DOHH2 (cell line): ENCODE results near the gene KCNMA1.

Source experiments
- EZH2phosphoT487 ChIP-seq: fragments of 200-600 bp; sonication (generic); IDR thresholded peaks from 2 replicates; pipeline ENCODE4 v1.6.1; 2017; ENCODE audit warnings: borderline replicate concordance, mild to moderate bottlenecking, antibody characterized with exemption, low read length, moderate library complexity, mixed read lengths
- TF ChIP-seq, protein P1 (sequence below): fragments of 200-600 bp; sonication (generic); IDR thresholded peaks from one replicate; pipeline ENCODE4 v1.5.1; 2014; ENCODE audit warnings: antibody characterized with exemption, mild to moderate bottlenecking, low read depth, low read length; ENCODE audit not compliant: poor library complexity, severe bottlenecking

DNA sequence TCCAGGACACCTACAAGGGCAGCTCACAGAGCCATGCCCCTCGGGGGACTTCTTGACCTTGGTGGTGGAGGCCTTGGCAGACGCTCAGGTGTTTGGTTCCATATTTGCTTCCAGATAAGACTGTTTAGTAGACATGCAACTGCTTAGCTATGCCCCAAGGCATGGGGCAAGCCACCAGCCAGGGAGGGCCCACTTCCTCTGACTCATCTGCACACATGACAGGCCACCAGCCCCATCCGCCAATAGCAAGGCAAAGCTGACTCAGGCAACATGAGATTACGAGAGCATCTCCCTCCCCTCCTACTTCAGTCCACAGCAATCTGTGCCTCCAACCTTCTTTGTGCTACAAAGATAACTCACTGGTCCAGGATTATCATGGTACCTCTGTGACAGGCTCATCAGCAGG lies 54.9 kb downstream of the KCNMA1 start:
- TF ChIP-seq, protein P1, sequence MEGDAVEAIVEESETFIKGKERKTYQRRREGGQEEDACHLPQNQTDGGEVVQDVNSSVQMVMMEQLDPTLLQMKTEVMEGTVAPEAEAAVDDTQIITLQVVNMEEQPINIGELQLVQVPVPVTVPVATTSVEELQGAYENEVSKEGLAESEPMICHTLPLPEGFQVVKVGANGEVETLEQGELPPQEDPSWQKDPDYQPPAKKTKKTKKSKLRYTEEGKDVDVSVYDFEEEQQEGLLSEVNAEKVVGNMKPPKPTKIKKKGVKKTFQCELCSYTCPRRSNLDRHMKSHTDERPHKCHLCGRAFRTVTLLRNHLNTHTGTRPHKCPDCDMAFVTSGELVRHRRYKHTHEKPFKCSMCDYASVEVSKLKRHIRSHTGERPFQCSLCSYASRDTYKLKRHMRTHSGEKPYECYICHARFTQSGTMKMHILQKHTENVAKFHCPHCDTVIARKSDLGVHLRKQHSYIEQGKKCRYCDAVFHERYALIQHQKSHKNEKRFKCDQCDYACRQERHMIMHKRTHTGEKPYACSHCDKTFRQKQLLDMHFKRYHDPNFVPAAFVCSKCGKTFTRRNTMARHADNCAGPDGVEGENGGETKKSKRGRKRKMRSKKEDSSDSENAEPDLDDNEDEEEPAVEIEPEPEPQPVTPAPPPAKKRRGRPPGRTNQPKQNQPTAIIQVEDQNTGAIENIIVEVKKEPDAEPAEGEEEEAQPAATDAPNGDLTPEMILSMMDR, result no peak
- no peak for TF ChIP-seq EZH2phosphoT487
